Vagina (tissue), 2 donors: ENCODE measurements around the gene SQOR.

ENCODE experiments used
- POLR2A ChIP-seq, 2 donors: fragments of 450-650 bp; IDR thresholded peaks; one replicate each; pipeline ENCODE4 v1.6.1; 2017; ENCODE audit warnings: antibody characterized with exemption in 2 of 2, mild to moderate bottlenecking in 2 of 2, moderate library complexity in 2 of 2
- POLR2AphosphoS5 ChIP-seq, 2 donors: sonication (generic); formaldehyde crosslinking; IDR thresholded peaks; one replicate each; pipeline ENCODE4 v1.9.0; 2017; ENCODE audit warnings: antibody characterized with exemption in 2 of 2, mild to moderate bottlenecking in 2 of 2, low read depth in 1 of 2; ENCODE audit not compliant: insufficient read depth in 1 of 2

DNA sequence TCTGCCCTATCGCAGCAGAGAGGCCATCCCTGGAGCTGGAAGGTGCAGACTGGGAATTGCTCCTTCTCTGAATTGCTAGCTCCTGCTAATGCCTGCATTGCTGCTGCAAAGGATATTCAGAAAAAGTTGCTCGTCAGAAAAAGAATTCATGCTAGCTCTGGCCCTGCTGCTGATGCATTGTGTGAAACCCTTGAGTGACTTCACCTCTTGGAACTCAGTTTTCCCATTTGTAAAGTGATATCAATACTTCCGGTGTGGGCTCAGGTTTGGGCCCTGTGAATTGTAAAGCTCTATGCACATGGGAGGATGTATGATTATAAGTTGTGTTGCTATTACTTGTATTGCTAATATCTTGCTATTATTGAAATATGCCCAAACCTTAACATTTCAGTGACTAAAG lies 11.4 kb downstream of the SQOR start:
- TF ChIP-seq POLR2A (IDR thresholded peaks at IDR 0.05): no peak
- no peak for TF ChIP-seq POLR2AphosphoS5 (IDR thresholded peaks at IDR 0.05; ENCODE audit: insufficient read depth in 1 of 2, low read depth in 1 of 2)
